ENCODE data around the gene RCCD1. TPM values are rescaled to one million over a fixed set of nuclear protein-coding genes. Genes with fewer than 3 reads are reported as not detected.

RCCD1 gene
- total RNA-seq, 6 experiments from 2014 or later, result 13.7 to 16.4 (median 14.2) TPM

GRCh38 chr15:90998737-90999136 lies 44.1 kb downstream of the RCCD1 start:
- peaks cover 18% of the 10 kb centered on the region for H3K36me3 Mint-ChIP-seq (ENCODE audit: low read depth)
- TF ChIP-seq CTCF (IDR thresholded peaks at IDR 0.05), result no peak
- no peak for DNase-seq
- H3K4me1 Mint-ChIP-seq (ENCODE audit: low read depth), result peaks cover 7% of the 10 kb centered on the region
- no peaks in the 10 kb centered on the region for H3K9me3 Mint-ChIP-seq
- no peak overlapping the region for H3K27ac Mint-ChIP-seq
- peaks cover 4% of the 10 kb centered on the region for H3K27me3 Mint-ChIP-seq (ENCODE audit: insufficient read depth)
- no peak overlapping the region for H3K4me3 Mint-ChIP-seq

- Mint-ChIP-seq H3K27me3 (ENCODE audit: insufficient read depth) (peaks cover 5% of the 10 kb centered on the region; the same call in 1 of the 2 replicates), H3K36me3 (ENCODE audit: low read depth) (peaks cover 23% of the 10 kb centered on the region), H3K27ac (no peak overlapping the region), H3K4me1 (ENCODE audit: low read depth) (no peaks in the 10 kb centered on the region), H3K9me3 (no peaks in the 10 kb centered on the region), H3K4me3 (no peak overlapping the region)
- TF ChIP-seq CTCF (IDR thresholded peaks at IDR 0.05), result no peak
- DNase-seq, result no peak
Measured at GRCh38 chr15:91001209-91001608, 46.5 kb downstream of the RCCD1 start.

GRCh38 chr15:91007266-91007665 lies 52.6 kb downstream of the RCCD1 start:
- no peak for DNase-seq
- Mint-ChIP-seq H3K27ac (no peak overlapping the region), H3K27me3 (ENCODE audit: insufficient read depth) (peaks cover 3% of the 10 kb centered on the region; the same call in 1 of the 2 replicates), H3K36me3 (ENCODE audit: low read depth) (peaks cover 28% of the 10 kb centered on the region), H3K9me3 (no peaks in the 10 kb centered on the region), H3K4me1 (ENCODE audit: low read depth) (no peaks in the 10 kb centered on the region), H3K4me3 (no peak overlapping the region)
- no peak for TF ChIP-seq CTCF (IDR thresholded peaks at IDR 0.05)

Other genes with a start within 250 kb of the RCCD1 start
- 1 to 10 TPM; 2.8 to 7.7 (median 6.1) TPM for gene BLM, start 237.5 kb upstream of the RCCD1 start, total RNA-seq (2021; fragmentation: NEBNext Ultra II Directional; extraction: Animal tissue kit (Norgen Biotek cat#: 25700))
- 10 to 100 TPM; 68.9 to 79.4 (median 74.6) TPM for gene FURIN, start 86.3 kb upstream of the RCCD1 start, total RNA-seq (2021; fragmentation: NEBNext Ultra II Directional; extraction: Animal tissue kit (Norgen Biotek cat#: 25700))
- gene FES, start 70.4 kb upstream of the RCCD1 start, total RNA-seq (2021; fragmentation: NEBNext Ultra II Directional; extraction: Animal tissue kit (Norgen Biotek cat#: 25700)), result 1 to 10 TPM in 4 of 6 experiments, under 1 TPM in 2; 0.41 to 1.4 (median 1.1) TPM
- gene MAN2A2, start 51.6 kb upstream of the RCCD1 start, total RNA-seq (2021; fragmentation: NEBNext Ultra II Directional; extraction: Animal tissue kit (Norgen Biotek cat#: 25700)), result 10 to 100 TPM; 15.8 to 26.9 (median 23.4) TPM
- gene HDDC3, start 22.3 kb upstream of the RCCD1 start, total RNA-seq (2021; fragmentation: NEBNext Ultra II Directional; extraction: Animal tissue kit (Norgen Biotek cat#: 25700)), result 10 to 100 TPM; 11.2 to 15.7 (median 13.5) TPM
- gene UNC45A, start 19.6 kb upstream of the RCCD1 start, total RNA-seq (2021; fragmentation: NEBNext Ultra II Directional; extraction: Animal tissue kit (Norgen Biotek cat#: 25700)), result 10 to 100 TPM; 65.3 to 77.5 (median 72.1) TPM
- gene PRC1, start 39.7 kb downstream of the RCCD1 start, total RNA-seq (2021; fragmentation: NEBNext Ultra II Directional; extraction: Animal tissue kit (Norgen Biotek cat#: 25700)), result 100 to 1,000 TPM in 5 of 6 experiments, 10 to 100 TPM in 1; 85.5 to 210 (median 189) TPM
- 10 to 100 TPM; 12.7 to 18.8 (median 16.2) TPM for gene VPS33B, start 67.7 kb downstream of the RCCD1 start, total RNA-seq (2021; fragmentation: NEBNext Ultra II Directional; extraction: Animal tissue kit (Norgen Biotek cat#: 25700))
- not detected for gene SV2B, start 145.4 kb downstream of the RCCD1 start, total RNA-seq (2021; fragmentation: NEBNext Ultra II Directional; extraction: Animal tissue kit (Norgen Biotek cat#: 25700))

Data from HFFc6 (cell line).